GM19467 (cell line): ENCODE results near the gene MYT1.
"Not testable (repeated sequence)": the region's sequence is repeated elsewhere in the genome, so short reads cannot be mapped to it uniquely, and the experiment has no call there.

Source experiments
- ATAC-seq: cut with Tn5 transposase; IDR thresholded peaks from one replicate; pipeline ENCODE4 v1.9.1; 2021; ENCODE audit warnings: mild to moderate bottlenecking, moderate library complexity; ENCODE audit not compliant: unreplicated experiment

The MYT1 gene

GRCh38 chr20:64166721-64167615 lies 2.7 kb downstream of the MYT1 start:
- no peak for ATAC-seq

- no peak for ATAC-seq
Measured at GRCh38 chr20:64167676-64168075, 3.4 kb downstream of the MYT1 start.

GRCh38 chr20:64168381-64169090 lies 4.3 kb downstream of the MYT1 start:
- no peak for ATAC-seq

- ATAC-seq, result no peak
Measured at GRCh38 chr20:64169091-64169560, 4.9 kb downstream of the MYT1 start.

GRCh38 chr20:64171211-64171610 lies 7.0 kb downstream of the MYT1 start:
- ATAC-seq, result no peak

GRCh38 chr20:64173116-64173515 lies 8.9 kb downstream of the MYT1 start:
- no peak for ATAC-seq

- ATAC-seq, result no peak
Measured at GRCh38 chr20:64176551-64176950, 12.3 kb downstream of the MYT1 start.

- ATAC-seq, result no peak
Measured at GRCh38 chr20:64176971-64177370, 12.7 kb downstream of the MYT1 start.

GRCh38 chr20:64177384-64177783 lies 13.1 kb downstream of the MYT1 start:
- no peak for ATAC-seq

- no peak for ATAC-seq
Measured at GRCh38 chr20:64177787-64178186, 13.5 kb downstream of the MYT1 start.

GRCh38 chr20:64178925-64179324 lies 14.7 kb downstream of the MYT1 start:
- ATAC-seq, result not testable (repeated sequence)

- no peak for ATAC-seq
Measured at GRCh38 chr20:64179805-64180204, 15.6 kb downstream of the MYT1 start.

GRCh38 chr20:64180673-64181072 lies 16.4 kb downstream of the MYT1 start:
- no peak for ATAC-seq

- no peak for ATAC-seq
Measured at GRCh38 chr20:64181391-64181790, 17.1 kb downstream of the MYT1 start.

GRCh38 chr20:64182146-64182865 lies 18.1 kb downstream of the MYT1 start:
- no peak for ATAC-seq

- no peak for ATAC-seq
Measured at GRCh38 chr20:64183313-64183712, 19.1 kb downstream of the MYT1 start.

GRCh38 chr20:64184795-64185194 lies 20.5 kb downstream of the MYT1 start:
- no peak for ATAC-seq

- no peak for ATAC-seq
Measured at GRCh38 chr20:64185276-64185900, 21.1 kb downstream of the MYT1 start.

- ATAC-seq, result no peak
Measured at GRCh38 chr20:64186071-64186598, 21.9 kb downstream of the MYT1 start.

- ATAC-seq, result not testable (repeated sequence)
Measured at GRCh38 chr20:64187213-64187612, 23.0 kb downstream of the MYT1 start.

GRCh38 chr20:64188091-64188490 lies 23.8 kb downstream of the MYT1 start:
- ATAC-seq, result no peak
